Fibroblast of the conjunctiva (primary cell): ENCODE results near the gene ETS1.

Source experiments
- DNase-seq: peaks from one replicate; pipeline ENCODE4 v3.0.0-alpha.2; 2010; ENCODE audit warnings: low read depth

Gene ETS1

DNA sequence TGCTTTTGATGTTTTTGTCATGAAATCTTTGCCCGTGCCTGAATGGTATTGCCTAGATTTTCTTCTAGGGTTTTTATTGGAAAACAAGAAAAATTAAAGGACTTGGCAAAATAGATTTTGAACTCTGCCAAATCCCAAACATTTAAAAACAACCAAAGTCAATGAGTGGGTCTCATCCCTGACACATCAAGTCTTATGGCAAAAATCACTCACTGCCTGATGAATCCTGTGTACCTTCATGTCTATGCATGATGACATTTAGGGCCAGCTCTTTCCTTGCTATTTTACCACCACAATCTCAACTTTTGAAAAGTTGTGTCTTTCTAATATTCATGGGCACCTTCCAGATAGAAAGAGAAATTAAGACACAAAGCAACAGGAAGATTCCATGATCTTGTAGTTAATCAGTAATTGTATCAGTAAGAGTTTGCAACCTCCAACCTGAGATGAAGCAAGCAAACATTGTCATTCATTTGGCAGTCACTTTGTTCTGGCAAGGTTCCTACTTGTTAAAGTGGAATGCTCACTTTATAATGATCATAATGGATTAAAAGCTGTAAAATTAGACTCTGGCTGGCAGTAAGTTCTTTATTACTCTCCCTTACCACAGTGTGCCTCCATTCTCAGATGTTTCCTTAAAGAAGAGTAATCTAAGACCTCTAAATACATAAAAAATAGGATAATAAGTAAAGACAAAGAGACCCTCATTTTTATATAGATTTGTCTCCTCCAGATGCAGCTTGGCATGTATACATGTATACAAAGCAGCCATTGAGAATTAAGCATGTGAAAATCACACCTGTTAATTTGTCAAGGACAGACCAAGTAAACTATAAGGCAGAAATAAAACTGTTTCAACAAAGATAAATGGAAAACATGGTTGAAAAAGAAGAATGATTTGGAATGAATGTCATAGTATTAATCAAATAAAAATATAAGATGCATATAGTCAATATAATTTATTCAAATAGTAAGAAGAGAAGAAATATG lies 51.6 kb downstream of the ETS1 start:
- DNase-seq, result no peak

- DNase-seq, result no peak
These were observed 53.9 kb downstream of the ETS1 start for GRCh38 chr11:128533472-128533871.

DNA sequence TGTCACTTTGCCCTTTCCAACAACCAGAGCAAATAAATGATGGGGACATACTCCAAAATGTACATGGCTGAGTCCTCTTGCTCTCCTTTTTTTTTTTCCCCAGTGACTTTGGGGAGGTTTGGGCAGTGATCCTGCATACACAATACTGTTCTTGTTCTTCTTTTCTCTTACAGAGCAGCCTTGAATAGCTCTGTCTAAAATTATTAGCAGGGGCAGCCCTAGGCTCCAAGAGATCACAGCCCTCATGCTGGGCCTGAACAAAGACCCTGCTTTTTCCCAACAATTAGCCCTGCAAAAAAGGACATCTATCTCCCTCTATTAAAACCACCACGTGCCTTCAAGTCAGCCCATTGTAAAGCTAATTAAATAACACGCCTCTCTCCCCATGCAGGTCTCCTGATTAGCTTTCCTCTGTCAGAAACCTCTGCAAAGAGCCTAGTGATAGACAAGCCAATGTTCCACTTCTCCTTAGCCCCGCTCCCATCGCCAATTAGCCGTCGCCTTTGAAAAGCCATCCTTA lies 54.7 kb downstream of the ETS1 start:
- no peak for DNase-seq

DNA sequence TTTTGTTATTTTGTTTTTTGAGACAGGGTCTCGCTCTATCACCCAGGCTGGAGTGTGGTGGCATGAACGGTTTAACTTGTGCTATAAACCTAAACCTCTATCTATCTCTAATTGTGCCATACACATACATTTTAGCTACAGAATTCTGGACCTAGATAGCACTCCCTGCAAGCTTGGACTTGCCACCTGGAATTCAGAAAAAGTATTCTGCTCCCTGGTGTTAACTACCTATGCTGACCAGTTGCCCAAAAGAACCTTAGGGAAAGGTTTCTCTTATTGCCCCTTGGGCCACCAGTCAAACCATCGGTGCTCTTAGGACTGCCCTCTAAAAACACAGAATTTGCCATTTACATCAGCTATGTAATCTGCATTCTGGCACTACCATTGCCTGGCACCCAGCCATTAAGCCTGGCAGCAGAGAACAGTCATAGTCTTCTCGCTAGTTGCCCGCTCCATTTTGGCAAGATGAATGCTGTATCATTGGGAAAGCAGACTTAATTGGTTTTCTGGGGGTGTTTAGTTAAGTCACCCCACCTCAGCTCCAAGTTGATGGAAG lies 55.3 kb downstream of the ETS1 start:
- no peak for DNase-seq

DNA sequence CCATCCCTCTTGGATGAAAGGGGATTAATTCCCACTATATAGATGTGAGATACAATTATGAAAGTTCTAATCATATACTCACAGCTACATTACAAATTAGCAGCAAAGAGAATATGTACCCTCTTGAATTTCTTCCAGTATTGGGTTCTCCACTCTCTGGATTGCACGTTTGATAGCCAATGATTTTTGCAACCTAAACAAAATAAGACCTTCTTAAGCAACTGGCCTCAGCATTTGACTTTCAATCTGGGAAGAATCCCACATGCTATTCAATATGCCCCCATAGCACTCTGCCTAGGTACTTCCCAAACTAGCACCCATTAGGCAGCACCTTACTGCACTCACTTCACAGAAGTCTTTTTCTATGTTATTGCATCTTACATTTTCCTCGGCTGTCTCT lies 55.8 kb downstream of the ETS1 start:
- DNase-seq, result no peak

DNA sequence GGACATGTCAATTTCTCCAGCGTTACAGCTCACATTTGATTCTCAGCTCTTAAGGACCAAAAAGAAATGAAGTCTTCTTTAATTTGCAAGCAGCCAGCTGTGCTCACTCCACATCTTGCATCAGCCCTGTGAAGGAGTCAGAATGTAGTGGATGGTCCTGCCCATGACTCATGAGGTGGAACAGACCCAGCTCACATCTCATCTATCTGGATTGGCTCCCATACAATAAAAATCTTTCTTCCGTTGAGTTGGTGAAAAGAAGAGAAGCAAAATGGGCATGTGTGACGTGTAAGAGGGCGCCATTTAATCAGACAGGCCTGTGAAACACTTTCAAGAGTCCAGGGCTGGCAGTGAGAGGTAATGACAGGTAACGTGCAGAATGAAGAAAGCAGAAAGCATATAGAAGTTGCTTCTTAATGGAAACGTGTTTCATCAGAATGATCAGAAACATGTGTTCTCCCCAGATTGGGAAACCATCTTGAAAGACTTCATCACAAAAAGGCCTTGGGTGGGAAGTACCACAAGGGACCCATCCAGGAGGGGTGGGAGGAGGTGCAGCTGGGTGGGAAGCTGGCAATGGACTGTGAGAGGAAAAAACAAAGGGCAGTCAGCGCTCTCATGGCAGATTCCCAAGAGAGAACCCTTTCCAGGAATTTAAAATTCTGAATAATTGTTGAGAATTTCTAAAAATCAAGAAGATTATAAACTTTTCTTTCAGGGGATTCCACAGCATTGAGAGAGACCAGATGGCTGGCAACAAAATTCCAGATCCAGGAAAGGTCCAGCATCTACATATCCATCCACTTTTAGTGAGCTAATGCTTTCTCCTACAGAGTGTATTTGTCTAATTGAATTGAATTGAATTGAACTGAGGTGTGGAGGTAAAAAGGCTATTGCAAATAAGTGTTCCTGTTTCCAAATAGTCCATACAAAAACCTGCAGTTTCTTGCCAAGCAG lies 57.0 kb downstream of the ETS1 start:
- DNase-seq, result peak; percentile 97

- no peak for DNase-seq
These were observed 59.1 kb downstream of the ETS1 start for GRCh38 chr11:128528294-128528693.

GRCh38 chr11:128527046-128527445 lies 60.3 kb downstream of the ETS1 start:
- DNase-seq, result no peak

GRCh38 chr11:128525411-128526243 lies 61.7 kb downstream of the ETS1 start:
- no peak for DNase-seq

GRCh38 chr11:128524172-128524571 lies 63.2 kb downstream of the ETS1 start:
- DNase-seq, result no peak

DNA sequence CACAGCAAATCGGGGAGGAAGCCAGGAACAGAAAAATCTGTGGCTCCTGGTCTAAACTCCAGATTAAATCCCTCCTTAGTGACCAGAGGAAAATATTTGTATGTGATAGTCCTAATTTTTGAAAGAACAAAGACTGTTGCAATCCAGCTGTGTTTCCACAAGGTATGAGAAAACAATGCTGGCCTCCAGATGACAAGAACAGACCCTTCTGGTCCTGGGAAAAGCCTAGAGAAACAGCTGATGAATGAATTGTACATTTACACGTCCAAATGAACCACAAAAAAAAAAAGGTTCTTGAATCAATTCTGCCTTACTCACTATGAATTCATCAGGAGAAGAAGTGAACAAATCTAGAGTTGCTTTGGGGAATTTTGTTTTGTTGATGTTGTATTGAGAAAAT lies 63.7 kb downstream of the ETS1 start:
- DNase-seq, result no peak

GRCh38 chr11:128522943-128523518 lies 64.3 kb downstream of the ETS1 start:
- no peak for DNase-seq

- peak; percentile 95 for DNase-seq
These were observed 65.1 kb downstream of the ETS1 start for GRCh38 chr11:128522055-128522942.

DNA sequence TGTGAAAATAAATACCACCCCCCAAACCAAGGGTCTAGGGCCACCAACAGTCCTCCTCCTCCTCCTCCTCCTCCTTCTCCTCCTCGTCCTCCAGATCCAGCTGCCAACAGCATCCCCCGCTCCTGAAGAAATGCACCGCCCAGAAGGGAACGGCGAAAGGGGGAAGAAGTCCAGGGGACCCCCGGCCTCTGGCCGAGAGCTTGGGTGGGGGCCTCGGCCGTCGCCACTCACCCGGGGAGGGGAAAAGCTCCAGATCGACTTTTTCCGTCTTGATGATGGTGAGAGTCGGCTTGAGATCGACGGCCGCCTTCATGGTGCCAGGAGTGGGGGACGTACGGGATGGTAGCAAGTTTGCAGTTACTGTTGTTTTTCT lies 65.7 kb downstream of the ETS1 start:
- no peak for DNase-seq

- DNase-seq, result no peak
These were observed 66.3 kb downstream of the ETS1 start for GRCh38 chr11:128520888-128521681.

DNA sequence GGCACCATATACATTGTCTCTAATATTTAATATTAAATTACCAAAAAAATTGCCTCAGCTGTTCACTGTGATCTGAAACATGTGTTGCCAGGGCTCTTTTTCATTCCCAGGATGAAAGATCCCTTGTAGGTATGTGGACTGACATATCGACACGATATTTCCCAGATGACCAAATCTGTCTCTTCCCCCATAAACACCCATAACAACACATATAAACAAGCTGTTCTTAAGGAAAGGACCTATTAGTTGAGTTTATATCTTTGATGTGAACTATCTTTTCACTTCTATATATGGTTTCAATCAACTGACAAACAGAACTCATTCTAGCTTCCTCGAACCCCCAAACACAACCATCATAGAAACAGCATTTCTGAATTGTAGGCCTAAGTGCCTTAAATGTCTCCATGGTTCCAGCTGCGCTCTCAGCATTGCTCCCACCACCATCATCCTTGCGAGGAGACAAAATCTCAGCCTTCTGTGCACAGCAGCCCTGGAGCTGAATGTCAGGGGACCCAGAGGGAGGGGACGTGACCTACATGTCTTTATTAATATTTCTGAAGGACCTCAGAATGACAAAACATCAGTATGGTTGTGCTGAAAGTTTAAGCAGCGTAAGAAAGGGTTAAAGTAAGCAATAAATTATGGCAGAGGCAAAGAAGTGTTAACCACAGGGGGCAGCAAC lies 67.0 kb downstream of the ETS1 start:
- DNase-seq, result no peak

DNA sequence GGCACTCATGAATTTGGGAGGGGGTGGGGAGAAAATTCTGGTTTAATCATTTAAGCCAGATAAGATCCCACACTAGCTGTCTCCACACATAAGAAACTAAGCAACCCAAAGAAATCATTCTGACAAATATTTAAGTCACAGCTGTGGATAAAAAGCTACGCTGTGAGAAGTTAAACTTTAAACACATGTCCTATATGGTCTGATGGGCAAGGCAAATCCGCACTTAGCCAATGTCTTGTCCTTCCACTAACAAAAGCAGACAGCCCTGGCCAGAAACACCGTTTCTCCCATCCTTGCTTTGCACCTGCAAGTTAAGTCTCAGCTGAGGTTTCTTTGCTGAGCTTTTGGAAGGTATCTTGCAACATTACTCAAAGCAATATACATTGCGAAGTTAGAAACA lies 68.0 kb downstream of the ETS1 start:
- no peak for DNase-seq

- no peak for DNase-seq
These were observed 68.7 kb downstream of the ETS1 start for GRCh38 chr11:128518493-128519207.
